Activated CD4-positive, alpha-beta T cell treated with anti-CD3 and anti-CD28 coated beads for 4 hours (primary cell): ENCODE data around the gene ATP12A.

ENCODE experiments used
- DNase-seq, 2 donors: peaks; one replicate each; pipeline ENCODE4 v3.0.0-alpha.2; 2020

ATP12A gene

GRCh38 chr13:24664726-24665409 is 15.3 kb upstream of the ATP12A start:
- DNase-seq = no peak

- no peak for DNase-seq
Observed at GRCh38 chr13:24668511-24668910, 11.7 kb upstream of the ATP12A start.

GRCh38 chr13:24668955-24669582 is 11.1 kb upstream of the ATP12A start:
- DNase-seq = no peak

- no peak for DNase-seq
Observed at GRCh38 chr13:24670174-24670573, 10.0 kb upstream of the ATP12A start.

- no peak for DNase-seq
Observed at GRCh38 chr13:24670961-24671381, 9.2 kb upstream of the ATP12A start.

- no peak for DNase-seq
Observed at GRCh38 chr13:24671386-24672113, 8.7 kb upstream of the ATP12A start.

- DNase-seq = no peak
Observed at GRCh38 chr13:24672141-24673132, 7.8 kb upstream of the ATP12A start.

GRCh38 chr13:24675806-24676570 is 4.2 kb upstream of the ATP12A start:
- no peak for DNase-seq

GRCh38 chr13:24678151-24678550 is 2.1 kb upstream of the ATP12A start:
- no peak for DNase-seq

GRCh38 chr13:24679686-24680085 is 522 bp upstream of the ATP12A start:
- DNase-seq = no peak

GRCh38 chr13:24680921-24681604 is 855 bp downstream of the ATP12A start:
- DNase-seq = no peak

GRCh38 chr13:24681930-24682329 is 1.7 kb downstream of the ATP12A start:
- no peak for DNase-seq

GRCh38 chr13:24682353-24682752 is 2.1 kb downstream of the ATP12A start:
- no peak for DNase-seq

GRCh38 chr13:24683351-24683750 is 3.1 kb downstream of the ATP12A start:
- DNase-seq = no peak

- peak; percentile 55 to 63 for DNase-seq
Observed at GRCh38 chr13:24683838-24684599, 3.8 kb downstream of the ATP12A start.

GRCh38 chr13:24684600-24684998 is 4.4 kb downstream of the ATP12A start:
- DNase-seq = peak; percentile 25 to 26

GRCh38 chr13:24685314-24685713 is 5.1 kb downstream of the ATP12A start:
- DNase-seq = no peak

GRCh38 chr13:24687611-24688010 is 7.4 kb downstream of the ATP12A start:
- DNase-seq = no peak

- no peak for DNase-seq
Observed at GRCh38 chr13:24688111-24688510, 7.9 kb downstream of the ATP12A start.

- no peak for DNase-seq
Observed at GRCh38 chr13:24688950-24689349, 8.7 kb downstream of the ATP12A start.

- DNase-seq = no peak
Observed at GRCh38 chr13:24691381-24691780, 11.2 kb downstream of the ATP12A start.
